HCT116 (cell line): ENCODE data around the gene TBX15.

Experiments
- EGR1 ChIP-seq: IDR thresholded peaks from 2 replicates; pipeline ENCODE4 v1.6.1; 2012; ENCODE audit warnings: low read depth
- EZH2 ChIP-seq: fragments of 200-600 bp; sonication (generic); IDR thresholded peaks from 2 replicates; pipeline ENCODE4 v1.6.1; 2017; ENCODE audit warnings: antibody characterized with exemption, mixed run types
- EZH2phosphoT487 ChIP-seq: fragments of 200-600 bp; IDR thresholded peaks from 2 replicates; pipeline ENCODE4 v1.6.1; 2018; ENCODE audit warnings: antibody characterized with exemption, borderline replicate concordance
- ZNF274 ChIP-seq: fragments of 200-500 bp; sonication (Bioruptor generic); IDR thresholded peaks from 2 replicates; pipeline ENCODE4 v1.6.1; 2014; ENCODE audit warnings: mild to moderate bottlenecking, low read depth, low read length, inconsistent platforms
- TF ChIP-seq, protein P1 (sequence below): IDR thresholded peaks from 2 replicates; pipeline ENCODE4 v1.6.1; 2011; ENCODE audit warnings: mild to moderate bottlenecking, low read length, moderate library complexity; ENCODE audit not compliant: insufficient replicate concordance; ENCODE audit errors: extremely low read depth
- TF ChIP-seq, protein P2 (sequence below), 3 experiments: fragments of 200-600 bp in 1 of 3; sonication (generic) in 1 of 3; IDR thresholded peaks in 2 of 3; conservative IDR thresholded peaks in 1 of 3; 2 replicates each; pipeline ENCODE4 v1.5.1; 2012 to 2017; ENCODE audit warnings: low read depth in 2 of 3, low read length in 2 of 3, antibody characterized with exemption in 1 of 3, borderline replicate concordance in 1 of 3, control low read depth in 1 of 3, mild to moderate bottlenecking in 1 of 3, mixed read lengths in 1 of 3, mixed run types in 1 of 3, moderate library complexity in 1 of 3; ENCODE audit not compliant: insufficient read depth in 1 of 3

DNA sequence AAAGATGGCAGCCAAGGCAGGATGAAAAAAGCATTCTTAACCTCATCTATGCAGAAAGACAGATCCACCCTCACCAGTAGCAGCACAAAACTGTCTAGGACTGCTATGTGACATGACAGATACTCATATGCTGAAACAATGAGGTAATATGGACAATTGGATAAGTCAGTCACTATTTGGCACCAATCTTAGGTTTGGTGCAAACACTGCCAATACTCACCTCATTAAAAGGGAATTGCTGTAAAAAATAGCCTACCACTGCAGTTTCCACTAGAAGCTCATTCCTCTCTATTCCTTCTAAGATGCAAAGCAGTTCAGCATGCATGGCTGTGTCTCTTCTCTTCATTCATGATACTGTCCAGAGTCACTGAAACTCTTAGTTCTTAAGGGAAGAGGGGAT is 91.7 kb downstream of the TBX15 start:
- no peak for TF ChIP-seq EGR1
- no peak for TF ChIP-seq EZH2
- TF ChIP-seq, protein P1, sequence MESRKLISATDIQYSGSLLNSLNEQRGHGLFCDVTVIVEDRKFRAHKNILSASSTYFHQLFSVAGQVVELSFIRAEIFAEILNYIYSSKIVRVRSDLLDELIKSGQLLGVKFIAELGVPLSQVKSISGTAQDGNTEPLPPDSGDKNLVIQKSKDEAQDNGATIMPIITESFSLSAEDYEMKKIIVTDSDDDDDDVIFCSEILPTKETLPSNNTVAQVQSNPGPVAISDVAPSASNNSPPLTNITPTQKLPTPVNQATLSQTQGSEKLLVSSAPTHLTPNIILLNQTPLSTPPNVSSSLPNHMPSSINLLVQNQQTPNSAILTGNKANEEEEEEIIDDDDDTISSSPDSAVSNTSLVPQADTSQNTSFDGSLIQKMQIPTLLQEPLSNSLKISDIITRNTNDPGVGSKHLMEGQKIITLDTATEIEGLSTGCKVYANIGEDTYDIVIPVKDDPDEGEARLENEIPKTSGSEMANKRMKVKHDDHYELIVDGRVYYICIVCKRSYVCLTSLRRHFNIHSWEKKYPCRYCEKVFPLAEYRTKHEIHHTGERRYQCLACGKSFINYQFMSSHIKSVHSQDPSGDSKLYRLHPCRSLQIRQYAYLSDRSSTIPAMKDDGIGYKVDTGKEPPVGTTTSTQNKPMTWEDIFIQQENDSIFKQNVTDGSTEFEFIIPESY, result no peak
- no peak for TF ChIP-seq ZNF274
- TF ChIP-seq, protein P2, sequence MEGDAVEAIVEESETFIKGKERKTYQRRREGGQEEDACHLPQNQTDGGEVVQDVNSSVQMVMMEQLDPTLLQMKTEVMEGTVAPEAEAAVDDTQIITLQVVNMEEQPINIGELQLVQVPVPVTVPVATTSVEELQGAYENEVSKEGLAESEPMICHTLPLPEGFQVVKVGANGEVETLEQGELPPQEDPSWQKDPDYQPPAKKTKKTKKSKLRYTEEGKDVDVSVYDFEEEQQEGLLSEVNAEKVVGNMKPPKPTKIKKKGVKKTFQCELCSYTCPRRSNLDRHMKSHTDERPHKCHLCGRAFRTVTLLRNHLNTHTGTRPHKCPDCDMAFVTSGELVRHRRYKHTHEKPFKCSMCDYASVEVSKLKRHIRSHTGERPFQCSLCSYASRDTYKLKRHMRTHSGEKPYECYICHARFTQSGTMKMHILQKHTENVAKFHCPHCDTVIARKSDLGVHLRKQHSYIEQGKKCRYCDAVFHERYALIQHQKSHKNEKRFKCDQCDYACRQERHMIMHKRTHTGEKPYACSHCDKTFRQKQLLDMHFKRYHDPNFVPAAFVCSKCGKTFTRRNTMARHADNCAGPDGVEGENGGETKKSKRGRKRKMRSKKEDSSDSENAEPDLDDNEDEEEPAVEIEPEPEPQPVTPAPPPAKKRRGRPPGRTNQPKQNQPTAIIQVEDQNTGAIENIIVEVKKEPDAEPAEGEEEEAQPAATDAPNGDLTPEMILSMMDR (IDR thresholded peaks at IDR 0.05 in 2 of 3, conservative IDR thresholded peaks at IDR 0.05 in 1 of 3; ENCODE audit: borderline replicate concordance in 1 of 3, insufficient read depth in 1 of 3, low read depth in 2 of 3, low read length in 2 of 3), result no peak
- no peak for TF ChIP-seq EZH2phosphoT487
